Heart left ventricle (tissue), 13 donors: ENCODE data around the gene PSMG1.

Experiments used
- POLR2A ChIP-seq, 2 donors: fragments of 450-650 bp; IDR thresholded peaks; one replicate each; pipeline ENCODE4 v1.6.1; 2017; ENCODE audit warnings: antibody characterized with exemption in 2 of 2, mild to moderate bottlenecking in 2 of 2, moderate library complexity in 2 of 2
- TF ChIP-seq, protein P1 (sequence below), 12 donors: fragments of 200-600 bp; sonication (generic) in 4 of 12; IDR thresholded peaks; one replicate each; pipeline versions ENCODE4 v1.5.0 to v1.8.0; 2018 to 2022; ENCODE audit warnings: antibody characterized with exemption in 12 of 12, mild to moderate bottlenecking in 5 of 12
- donor health status: ischemic (EF 13 %, LVEDD 7.1; RV severe dilation, severe dysfunction).
- donor health status: DM: no; HTN: yes; CAD: no.
- donor health status: DM: no; HTN: no; CAD: no.
- donor health status: ischemic (EF 25% LVEDD 6.9; RV normal size, moderate dysfunction).
- donor health status: ischemic (EF 25% LVEDD 5.7; RV mildly dilated, moderate dysfunction).
- donor health status: ischemic (EF 35%, LVEDD 5.7; RV mildly dilated, moderate dysfunction).
- donor health status: nonischemic (EF 11% LVEDD 7.7; RV severe dilation, severe dysfunction).
- donor health status: DM: yes; HTN: yes; CAD: no.
- donor health status: PGD.
- donor health status: ischemic (EF 29% LVEDD 5.4; RV normal size, mild dysfunction).
- donor health status: nonischemic (EF 23%, LVEDD 6.1; RV moderate dilation, normal function).

DNA sequence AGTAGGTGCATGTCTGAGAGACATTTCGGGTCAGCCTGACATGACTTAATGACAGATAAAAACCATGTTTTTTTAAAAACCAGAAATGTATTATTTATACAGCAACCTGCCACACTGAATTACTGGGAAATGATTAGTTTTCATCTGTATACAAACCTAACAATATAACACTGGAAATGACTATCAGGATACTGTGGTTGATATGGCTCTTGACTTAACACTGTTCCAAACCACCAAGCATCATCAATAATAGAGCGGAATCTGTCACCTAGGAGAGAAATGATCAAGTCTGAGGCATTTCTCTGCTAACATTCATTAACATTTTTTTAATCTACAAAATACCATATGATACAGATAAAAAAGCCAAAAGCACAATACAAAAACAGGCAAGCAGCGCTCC is 41.7 kb upstream of the PSMG1 start:
- TF ChIP-seq, protein P1, sequence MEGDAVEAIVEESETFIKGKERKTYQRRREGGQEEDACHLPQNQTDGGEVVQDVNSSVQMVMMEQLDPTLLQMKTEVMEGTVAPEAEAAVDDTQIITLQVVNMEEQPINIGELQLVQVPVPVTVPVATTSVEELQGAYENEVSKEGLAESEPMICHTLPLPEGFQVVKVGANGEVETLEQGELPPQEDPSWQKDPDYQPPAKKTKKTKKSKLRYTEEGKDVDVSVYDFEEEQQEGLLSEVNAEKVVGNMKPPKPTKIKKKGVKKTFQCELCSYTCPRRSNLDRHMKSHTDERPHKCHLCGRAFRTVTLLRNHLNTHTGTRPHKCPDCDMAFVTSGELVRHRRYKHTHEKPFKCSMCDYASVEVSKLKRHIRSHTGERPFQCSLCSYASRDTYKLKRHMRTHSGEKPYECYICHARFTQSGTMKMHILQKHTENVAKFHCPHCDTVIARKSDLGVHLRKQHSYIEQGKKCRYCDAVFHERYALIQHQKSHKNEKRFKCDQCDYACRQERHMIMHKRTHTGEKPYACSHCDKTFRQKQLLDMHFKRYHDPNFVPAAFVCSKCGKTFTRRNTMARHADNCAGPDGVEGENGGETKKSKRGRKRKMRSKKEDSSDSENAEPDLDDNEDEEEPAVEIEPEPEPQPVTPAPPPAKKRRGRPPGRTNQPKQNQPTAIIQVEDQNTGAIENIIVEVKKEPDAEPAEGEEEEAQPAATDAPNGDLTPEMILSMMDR (IDR thresholded peaks at IDR 0.05) = no peak
- no peak for TF ChIP-seq POLR2A (IDR thresholded peaks at IDR 0.05)
